HL-60 (cell line): ENCODE data around the gene PDPN.

Experiments used
- DNase-seq, 2 experiments: peaks; one replicate each; pipeline ENCODE4 v3.0.0-alpha.2; 2010 to 2020; ENCODE audit warnings: low read depth in 1 of 2, low spot score in 1 of 2
- H3K27ac ChIP-seq: fragments of 250-450 bp; sonication (Bioruptor Pico); replicated peaks from 2 replicates; pipeline ENCODE4 v1.5.1; 2020; ENCODE audit warnings: mild to moderate bottlenecking, moderate library complexity
- H3K27me3 ChIP-seq: fragments of 250-450 bp; sonication (Bioruptor Pico); 2 replicates; pipeline ENCODE4 v1.5.1; 2021; ENCODE audit warnings: mild to moderate bottlenecking, moderate library complexity; ENCODE audit not compliant: insufficient read depth, poor library complexity, severe bottlenecking
- H3K4me3 ChIP-seq: replicated peaks from 2 replicates; pipeline ENCODE4 v1.5.1; 2011; ENCODE audit warnings: mild to moderate bottlenecking, control low read depth, low read length; ENCODE audit not compliant: insufficient read depth
- CTCF ChIP-seq: IDR thresholded peaks from one replicate; pipeline ENCODE4 v1.5.1; 2011; ENCODE audit warnings: low read length, control low read depth, inconsistent platforms; ENCODE audit not compliant: insufficient read depth
- GABPA ChIP-seq: IDR thresholded peaks from 2 replicates; pipeline ENCODE4 v1.6.1; 2012; ENCODE audit warnings: low read depth
- POLR2AphosphoS5 ChIP-seq: IDR thresholded peaks from 2 replicates; pipeline ENCODE4 v1.6.1; 2012; ENCODE audit warnings: low read depth
- REST ChIP-seq: IDR thresholded peaks from 2 replicates; pipeline ENCODE4 v1.6.1; 2012; ENCODE audit warnings: low read depth; ENCODE audit not compliant: insufficient replicate concordance
- SPI1 ChIP-seq: IDR thresholded peaks from 2 replicates; pipeline ENCODE4 v1.6.1; 2012; ENCODE audit warnings: low read depth, mild to moderate bottlenecking, borderline replicate concordance

The PDPN gene

GRCh38 chr1:13546791-13547190 is 36.8 kb upstream of the PDPN start:
- TF ChIP-seq CTCF (no peak), POLR2AphosphoS5 (no peak), GABPA (no peak), SPI1 (no peak), REST (no peak)

GRCh38 chr1:13548281-13548680 is 35.4 kb upstream of the PDPN start:
- Histone ChIP-seq H3K27me3 (peaks cover 2% of the 10 kb centered on the region), H3K27ac (no peak overlapping the region), H3K4me3 (no peak overlapping the region)
- DNase-seq: no peak
- TF ChIP-seq CTCF (no peak), POLR2AphosphoS5 (no peak), GABPA (no peak), REST (no peak), SPI1 (no peak)

More at GRCh38 chr1:13546791-13547190, 36.8 kb upstream of the PDPN start:
- Histone ChIP-seq H3K27ac (no peak overlapping the region), H3K4me3 (no peak overlapping the region), H3K27me3 (peaks cover 2% of the 10 kb centered on the region)
- DNase-seq: no peak

- H3K4me3 ChIP-seq: no peak overlapping the region
- H3K27ac ChIP-seq: no peak overlapping the region
- no peak for TF ChIP-seq REST
- no peak for TF ChIP-seq CTCF
- TF ChIP-seq GABPA: no peak
- TF ChIP-seq SPI1: no peak
- TF ChIP-seq POLR2AphosphoS5: no peak
- H3K27me3 ChIP-seq: peaks cover 2% of the 10 kb centered on the region
- DNase-seq: no peak
These were observed 34.6 kb upstream of the PDPN start for GRCh38 chr1:13549021-13549420.
